Measurements from ENCODE around the gene NTRK2.

Gene NTRK2

DNA sequence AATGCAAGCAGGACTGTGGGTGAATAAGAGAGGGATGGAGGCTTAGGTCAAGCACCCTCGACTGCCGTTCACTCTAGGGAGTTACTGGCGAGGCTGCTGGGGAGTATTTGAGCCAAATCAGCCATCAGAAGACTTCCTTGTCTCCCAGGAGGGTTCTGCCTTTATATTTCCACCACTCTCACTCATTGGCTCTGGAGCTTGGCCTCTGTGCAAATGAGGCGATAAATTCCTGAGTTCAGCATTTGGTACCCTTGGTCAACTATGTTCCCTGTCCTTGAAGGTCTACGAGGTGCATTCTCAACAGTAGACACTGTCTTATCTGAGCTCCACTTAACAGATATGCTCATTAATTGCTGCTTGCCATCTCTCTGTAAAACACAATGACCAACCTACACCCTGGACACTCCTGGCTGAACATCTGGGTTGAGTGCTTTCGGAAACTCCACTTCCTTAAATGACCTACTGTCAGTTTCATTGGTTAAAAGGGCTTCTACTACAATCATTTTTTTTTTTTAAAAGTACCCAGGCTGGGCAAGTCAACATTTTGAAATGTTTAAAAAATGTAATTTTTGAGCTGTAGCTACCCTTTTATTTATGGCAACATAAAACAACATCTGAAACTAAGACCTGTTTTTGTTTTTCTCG lies 153.2 kb downstream of the NTRK2 start:
- DNase-seq (ENCODE audit: extremely low read depth, low read depth) = no peak
- TF ChIP-seq, protein P1, sequence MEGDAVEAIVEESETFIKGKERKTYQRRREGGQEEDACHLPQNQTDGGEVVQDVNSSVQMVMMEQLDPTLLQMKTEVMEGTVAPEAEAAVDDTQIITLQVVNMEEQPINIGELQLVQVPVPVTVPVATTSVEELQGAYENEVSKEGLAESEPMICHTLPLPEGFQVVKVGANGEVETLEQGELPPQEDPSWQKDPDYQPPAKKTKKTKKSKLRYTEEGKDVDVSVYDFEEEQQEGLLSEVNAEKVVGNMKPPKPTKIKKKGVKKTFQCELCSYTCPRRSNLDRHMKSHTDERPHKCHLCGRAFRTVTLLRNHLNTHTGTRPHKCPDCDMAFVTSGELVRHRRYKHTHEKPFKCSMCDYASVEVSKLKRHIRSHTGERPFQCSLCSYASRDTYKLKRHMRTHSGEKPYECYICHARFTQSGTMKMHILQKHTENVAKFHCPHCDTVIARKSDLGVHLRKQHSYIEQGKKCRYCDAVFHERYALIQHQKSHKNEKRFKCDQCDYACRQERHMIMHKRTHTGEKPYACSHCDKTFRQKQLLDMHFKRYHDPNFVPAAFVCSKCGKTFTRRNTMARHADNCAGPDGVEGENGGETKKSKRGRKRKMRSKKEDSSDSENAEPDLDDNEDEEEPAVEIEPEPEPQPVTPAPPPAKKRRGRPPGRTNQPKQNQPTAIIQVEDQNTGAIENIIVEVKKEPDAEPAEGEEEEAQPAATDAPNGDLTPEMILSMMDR (IDR thresholded peaks at IDR 0.05; ENCODE audit: low read depth, low read length) = no peak

DNA sequence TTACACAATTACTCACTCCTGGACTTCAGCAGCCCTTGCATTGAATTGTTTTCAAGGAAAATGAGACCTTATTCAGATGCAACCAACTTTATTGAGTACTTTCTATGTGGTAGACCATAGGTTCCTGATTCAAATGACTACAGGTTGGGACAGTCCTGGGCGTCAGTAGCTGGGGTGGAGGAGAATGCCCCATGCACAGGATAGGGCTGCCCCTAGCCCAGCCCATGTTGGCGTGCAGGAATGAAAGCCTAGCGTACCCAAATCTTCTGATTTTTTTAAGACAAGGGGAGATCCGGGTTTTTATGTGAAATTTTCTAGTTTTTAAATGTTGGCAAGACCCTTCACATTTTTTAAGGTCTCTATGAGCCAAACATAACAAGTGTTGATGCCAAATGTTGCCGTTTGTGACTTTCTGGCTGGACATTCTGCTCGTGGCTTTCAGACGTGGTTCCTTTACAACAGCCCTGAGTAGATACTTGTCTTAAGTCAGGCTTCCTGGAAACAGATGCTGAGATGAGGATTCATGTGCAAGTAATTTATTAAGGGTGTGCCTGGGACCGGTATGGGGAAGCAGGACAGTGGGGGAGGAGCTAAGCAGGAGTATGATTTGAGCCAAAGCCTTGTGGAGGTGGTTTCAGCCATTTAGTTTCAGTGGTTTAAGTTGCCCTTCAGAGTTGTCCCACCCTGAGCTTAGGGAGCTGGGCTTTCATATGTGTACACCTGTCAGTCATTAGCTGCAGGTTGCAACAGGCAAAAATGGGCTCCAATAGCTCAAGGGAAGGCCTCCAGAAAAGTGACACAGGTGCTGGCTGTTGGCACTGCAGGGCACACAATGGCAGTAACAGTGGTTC lies 154.1 kb downstream of the NTRK2 start:
- TF ChIP-seq, protein P1 (IDR thresholded peaks at IDR 0.05; ENCODE audit: low read depth, low read length) = no peak
- no peak for DNase-seq (ENCODE audit: extremely low read depth, low read depth)

DNA sequence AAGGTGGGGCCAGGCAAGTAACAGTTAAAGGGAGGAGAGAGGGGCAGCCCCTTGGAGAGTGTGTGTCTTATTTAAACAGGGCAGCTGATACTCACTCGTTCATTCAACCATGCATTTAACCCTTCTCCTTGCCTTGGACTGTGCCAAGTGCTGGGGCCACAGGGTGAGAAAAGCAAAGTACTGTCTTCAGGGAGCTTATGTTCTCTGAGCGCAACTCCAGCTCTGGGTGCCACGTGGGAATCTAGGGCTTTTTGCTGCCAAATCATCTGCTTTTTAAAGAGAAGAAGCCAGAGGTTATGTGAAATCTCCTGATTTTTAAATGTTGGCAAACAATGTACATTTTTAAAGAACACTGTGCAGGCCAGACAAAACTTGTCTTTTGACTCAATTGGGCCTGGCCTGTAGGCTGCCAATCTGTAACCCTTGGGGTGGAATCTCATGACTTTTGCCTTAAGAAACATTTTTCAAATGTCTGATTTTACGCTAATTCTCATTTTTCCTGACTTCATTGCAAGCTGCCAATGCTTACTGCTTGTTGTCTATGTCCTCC lies 157.8 kb downstream of the NTRK2 start:
- TF ChIP-seq, protein P1 (IDR thresholded peaks at IDR 0.05; ENCODE audit: low read depth, low read length) = no peak
- DNase-seq (ENCODE audit: extremely low read depth, low read depth) = no peak

DNA sequence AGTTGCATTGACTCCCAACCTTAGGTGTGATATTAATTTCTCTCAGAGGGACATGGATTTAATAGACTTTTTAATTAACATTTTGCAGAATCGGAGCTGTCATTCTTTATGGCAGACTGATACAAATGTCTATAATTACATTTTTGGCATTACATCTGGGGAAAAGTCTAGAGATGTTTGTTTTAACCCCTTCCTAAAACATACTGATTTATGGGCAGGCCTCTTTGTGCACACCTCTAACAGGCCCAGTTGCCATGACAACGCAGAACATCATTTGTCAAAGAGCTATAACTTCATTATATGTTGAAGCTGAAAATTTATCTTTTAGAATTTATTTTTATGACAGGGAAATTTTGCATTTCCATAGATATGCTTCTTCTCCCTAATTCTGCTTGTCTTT lies 158.5 kb downstream of the NTRK2 start:
- no peak for DNase-seq (ENCODE audit: extremely low read depth, low read depth)
- TF ChIP-seq, protein P1 (IDR thresholded peaks at IDR 0.05; ENCODE audit: low read depth, low read length) = no peak

DNA sequence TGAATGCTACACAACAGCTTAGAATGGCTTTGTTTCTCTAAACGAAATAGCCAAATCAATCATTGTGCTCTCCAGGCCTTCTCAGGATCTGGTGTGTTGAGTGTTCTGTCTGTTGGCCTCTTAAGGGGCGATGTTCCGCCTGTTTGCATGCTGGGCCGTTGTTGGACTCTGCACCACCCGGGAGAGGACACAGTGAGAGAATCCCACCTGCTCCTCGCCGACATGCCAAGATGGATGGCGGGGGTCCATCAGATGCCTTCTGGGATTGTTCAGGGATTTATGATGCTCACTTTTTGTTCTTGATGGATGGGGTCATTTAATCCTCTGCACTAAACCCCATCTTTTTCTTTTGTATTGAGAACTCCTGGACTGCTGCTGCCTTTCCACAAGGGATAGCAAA lies 159.9 kb downstream of the NTRK2 start:
- TF ChIP-seq, protein P1 (IDR thresholded peaks at IDR 0.05; ENCODE audit: low read depth, low read length) = no peak
- no peak for DNase-seq (ENCODE audit: extremely low read depth, low read depth)

DNA sequence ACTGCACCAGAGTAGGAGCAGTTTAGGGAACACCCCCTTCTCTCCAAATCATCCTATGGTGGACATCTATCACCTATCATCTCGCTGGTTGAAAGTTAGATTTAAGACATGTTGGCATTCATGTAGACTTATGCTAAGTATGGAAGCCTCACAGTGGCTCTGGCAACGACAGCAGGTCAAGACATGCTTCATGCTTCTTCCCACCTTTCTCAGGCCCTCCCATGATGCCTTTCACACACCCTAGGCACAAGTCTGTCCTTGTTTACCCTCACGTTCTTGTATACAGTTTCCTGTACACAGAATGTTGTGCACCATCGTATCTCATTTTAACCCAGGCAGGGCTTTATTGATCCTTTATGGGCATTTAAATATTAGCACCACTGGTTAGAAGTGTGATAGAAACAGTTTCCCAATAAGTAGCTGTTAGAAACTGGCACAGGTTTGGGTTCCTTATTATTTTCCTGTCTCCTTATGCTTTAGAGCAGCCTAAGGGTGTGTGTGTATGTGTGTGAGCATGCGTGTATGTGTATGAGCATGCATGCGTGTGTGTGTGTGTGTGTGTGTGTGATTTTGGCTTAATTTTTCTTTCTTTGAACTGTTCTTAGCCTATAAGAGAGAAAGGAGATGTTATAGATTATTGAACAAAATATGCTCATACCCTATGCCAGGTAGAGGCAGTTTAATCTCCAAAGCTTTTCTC lies 160.6 kb downstream of the NTRK2 start:
- no peak for DNase-seq (ENCODE audit: extremely low read depth, low read depth)
- TF ChIP-seq, protein P1 (IDR thresholded peaks at IDR 0.05; ENCODE audit: low read depth, low read length) = no peak
